Uterus (tissue), 2 donors: ENCODE measurements around the gene SLC4A1.

ENCODE experiments used
- CTCF ChIP-seq, 4 experiments: fragments of 200-600 bp in 2 of 4; fragments of 450-650 bp in 2 of 4; sonication (generic) in 2 of 4; IDR thresholded peaks; one replicate each; pipeline ENCODE4 v1.5.1; 2016 to 2019; ENCODE audit warnings: antibody characterized with exemption in 4 of 4, mild to moderate bottlenecking in 2 of 4, moderate library complexity in 1 of 4
- POLR2A ChIP-seq, 2 donors: fragments of 450-650 bp; IDR thresholded peaks; one replicate each; pipeline ENCODE4 v1.6.1; 2016; ENCODE audit warnings: antibody characterized with exemption in 2 of 2, mild to moderate bottlenecking in 1 of 2, moderate library complexity in 1 of 2

DNA sequence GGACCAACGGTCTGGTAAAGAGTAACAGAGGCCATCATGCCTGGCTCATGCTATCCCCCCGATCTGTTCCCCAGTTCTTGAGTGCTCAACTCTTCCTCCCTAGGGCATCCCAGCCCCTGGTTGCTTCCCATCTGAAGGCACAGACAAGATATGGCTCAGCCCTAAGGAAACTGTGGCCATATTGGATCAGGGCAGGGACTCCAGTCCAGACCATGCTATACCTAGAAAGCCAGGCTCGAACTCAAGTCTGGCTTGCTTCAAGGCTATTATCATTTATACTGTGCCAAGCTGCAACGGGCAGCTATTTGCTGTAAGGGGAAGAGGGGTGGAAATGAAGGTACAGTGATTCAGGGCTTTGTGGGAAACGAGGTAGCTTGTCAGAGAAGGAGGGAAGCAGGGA is 51.2 kb downstream of the SLC4A1 start:
- no peak for TF ChIP-seq POLR2A (IDR thresholded peaks at IDR 0.05)
- no peak for TF ChIP-seq CTCF (IDR thresholded peaks at IDR 0.05)
